Adipocyte (in vitro differentiated cells): ENCODE data around the gene PTAR1.
"Not testable (repeated sequence)": the region's sequence is repeated elsewhere in the genome, so short reads cannot be mapped to it uniquely, and the experiment has no call there.

Experiments
- DNase-seq: peaks from one replicate; pipeline ENCODE4 v3.0.0-alpha.2; 2015; ENCODE audit warnings: low read depth
- H3K27me3 ChIP-seq: replicated peaks from 2 replicates; pipeline ENCODE4 v1.7.0; 2013; ENCODE audit warnings: mild to moderate bottlenecking, low read length, moderate library complexity; ENCODE audit not compliant: control insufficient read depth, insufficient read depth
- H3K36me3 ChIP-seq: 2 replicates; pipeline ENCODE4 v1.7.0; 2013; ENCODE audit warnings: low read length, mild to moderate bottlenecking, moderate library complexity; ENCODE audit not compliant: control insufficient read depth, insufficient read depth, severe bottlenecking
- H3K4me1 ChIP-seq: 2 replicates; pipeline ENCODE4 v1.7.0; 2013; ENCODE audit warnings: mild to moderate bottlenecking, low read length, moderate library complexity; ENCODE audit not compliant: control insufficient read depth, insufficient read depth
- H3K4me3 ChIP-seq: 2 replicates; pipeline ENCODE4 v1.7.0; 2013; ENCODE audit warnings: mild to moderate bottlenecking, low read length, moderate library complexity
- H3K9ac ChIP-seq: 2 replicates; pipeline ENCODE4 v1.7.0; 2013; ENCODE audit warnings: mild to moderate bottlenecking, low read length, moderate library complexity
- H3K9me3 ChIP-seq: 2 replicates; pipeline ENCODE4 v1.7.0; 2013; ENCODE audit warnings: mild to moderate bottlenecking, low read length, moderate library complexity; ENCODE audit not compliant: control insufficient read depth

The PTAR1 gene

DNA sequence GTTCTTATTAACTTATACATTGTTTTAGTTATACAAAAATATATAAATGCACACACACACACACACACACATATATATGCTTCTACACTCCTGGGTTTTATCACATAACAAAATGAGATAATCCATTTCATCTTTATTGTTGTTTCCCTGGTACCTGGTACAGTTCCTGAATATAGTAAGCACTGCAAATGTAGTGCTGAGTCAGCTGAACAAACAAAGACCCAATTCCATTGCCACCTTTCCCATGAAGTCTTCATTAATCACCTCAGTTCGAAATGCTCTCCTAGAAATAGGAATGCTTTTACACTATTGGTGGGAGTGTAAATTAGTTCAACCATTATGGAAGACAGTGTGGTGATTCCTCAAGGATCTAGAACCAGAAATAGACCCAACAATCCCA lies 13.4 kb upstream of the PTAR1 start:
- H3K4me1 ChIP-seq, result peaks cover 26% of the 10 kb centered on the region
- H3K36me3 ChIP-seq, result no peaks in the 10 kb centered on the region
- H3K4me3 ChIP-seq, result no peak overlapping the region
- H3K9ac ChIP-seq, result no peak overlapping the region
- DNase-seq, result no peak
- no peaks in the 10 kb centered on the region for H3K27me3 ChIP-seq
- no peaks in the 10 kb centered on the region for H3K9me3 ChIP-seq

DNA sequence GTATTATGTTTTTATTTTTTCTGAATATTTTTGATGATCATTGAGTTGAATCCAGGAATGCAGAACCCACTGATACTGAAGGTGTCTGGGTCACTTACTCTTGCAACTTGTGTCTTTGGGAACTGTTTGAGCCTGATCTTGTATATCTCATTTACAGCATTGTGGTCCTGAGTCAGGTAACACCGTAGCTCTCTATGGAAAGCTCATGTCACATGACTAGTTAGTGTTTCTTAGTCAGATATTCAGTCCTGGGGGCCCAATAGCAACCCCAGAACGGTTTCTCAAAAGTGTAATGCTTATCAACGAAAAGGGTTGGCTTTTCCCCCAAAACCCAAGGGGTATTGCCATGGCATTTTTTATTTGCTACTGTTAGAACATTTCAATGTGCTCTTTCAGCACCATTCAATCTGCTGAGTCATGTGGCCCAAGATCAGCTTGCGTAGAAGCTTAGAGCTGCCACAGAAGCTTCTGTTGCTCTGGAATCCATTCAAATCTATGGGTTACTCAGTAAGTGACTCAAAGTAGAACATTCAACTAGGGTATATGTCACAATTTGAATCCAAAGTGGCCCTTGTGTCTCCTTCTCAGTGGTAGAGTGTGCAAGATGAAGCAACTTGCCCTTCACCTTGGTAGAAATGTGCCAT lies 12.1 kb upstream of the PTAR1 start:
- no peak overlapping the region for H3K4me3 ChIP-seq
- peak; percentile 74 for DNase-seq
- no peaks in the 10 kb centered on the region for H3K27me3 ChIP-seq
- no peaks in the 10 kb centered on the region for H3K36me3 ChIP-seq
- no peaks in the 10 kb centered on the region for H3K9me3 ChIP-seq
- H3K4me1 ChIP-seq, result peaks cover 38% of the 10 kb centered on the region
- H3K9ac ChIP-seq, result no peak overlapping the region

GRCh38 chr9:69768716-69769115 lies 8.9 kb upstream of the PTAR1 start:
- peak overlapping the region; percentile 48 for H3K4me3 ChIP-seq
- H3K27me3 ChIP-seq, result no peaks in the 10 kb centered on the region
- no peaks in the 10 kb centered on the region for H3K36me3 ChIP-seq
- peak; percentile 50 for DNase-seq
- H3K9me3 ChIP-seq, result no peaks in the 10 kb centered on the region
- H3K4me1 ChIP-seq, result peaks cover 38% of the 10 kb centered on the region
- peak overlapping the region; percentile 31 for H3K9ac ChIP-seq

GRCh38 chr9:69768101-69768500 lies 8.3 kb upstream of the PTAR1 start:
- DNase-seq, result peak; percentile 26
- H3K4me3 ChIP-seq, result peak overlapping the region; percentile 48
- no peaks in the 10 kb centered on the region for H3K9me3 ChIP-seq
- H3K36me3 ChIP-seq, result no peaks in the 10 kb centered on the region
- H3K27me3 ChIP-seq, result no peaks in the 10 kb centered on the region
- H3K9ac ChIP-seq, result peak overlapping the region; percentile 31
- H3K4me1 ChIP-seq, result peaks cover 38% of the 10 kb centered on the region

- not testable (repeated sequence) for H3K27me3 ChIP-seq, DNase-seq, H3K36me3 ChIP-seq, H3K9me3 ChIP-seq, H3K9ac ChIP-seq, H3K4me3 ChIP-seq
- H3K4me1 ChIP-seq, result peaks cover 34% of the 10 kb centered on the region
Measured at GRCh38 chr9:69763862-69764261, 4.1 kb upstream of the PTAR1 start.

- Histone ChIP-seq H3K4me3 (no peak overlapping the region), H3K4me1 (peaks cover 32% of the 10 kb centered on the region), H3K36me3 (no peaks in the 10 kb centered on the region), H3K27me3 (no peaks in the 10 kb centered on the region), H3K9me3 (no peaks in the 10 kb centered on the region), H3K9ac (no peak overlapping the region)
- DNase-seq, result peak; percentile 59
Measured at GRCh38 chr9:69762527-69762926, 2.7 kb upstream of the PTAR1 start.

DNA sequence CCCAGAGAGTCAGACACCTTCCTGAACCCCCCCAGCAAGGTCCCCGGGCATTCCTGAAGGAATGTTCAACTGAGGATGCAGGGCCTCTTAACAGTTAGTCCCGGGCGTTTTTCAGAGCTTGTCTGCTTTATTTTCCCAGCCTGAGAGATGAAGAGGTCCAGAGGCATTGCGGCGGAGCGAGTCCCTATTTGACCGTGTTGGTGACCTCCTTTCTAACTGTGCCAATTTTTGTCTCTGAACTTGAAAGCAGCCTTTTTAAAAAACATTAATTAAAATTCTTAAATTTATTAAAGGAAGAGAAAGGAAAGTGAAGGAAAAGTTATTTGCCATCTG lies 433 bp upstream of the PTAR1 start:
- no peaks in the 10 kb centered on the region for H3K36me3 ChIP-seq
- no peaks in the 10 kb centered on the region for H3K9me3 ChIP-seq
- H3K4me3 ChIP-seq, result peak overlapping the region; percentile 100
- H3K27me3 ChIP-seq, result no peaks in the 10 kb centered on the region
- peaks cover 27% of the 10 kb centered on the region for H3K4me1 ChIP-seq
- no peak for DNase-seq
- H3K9ac ChIP-seq, result peak overlapping the region; percentile 99

- peak; percentile 48 for DNase-seq
- H3K27me3 ChIP-seq, result no peaks in the 10 kb centered on the region
Measured at GRCh38 chr9:69759021-69759420, 790 bp downstream of the PTAR1 start.

DNA sequence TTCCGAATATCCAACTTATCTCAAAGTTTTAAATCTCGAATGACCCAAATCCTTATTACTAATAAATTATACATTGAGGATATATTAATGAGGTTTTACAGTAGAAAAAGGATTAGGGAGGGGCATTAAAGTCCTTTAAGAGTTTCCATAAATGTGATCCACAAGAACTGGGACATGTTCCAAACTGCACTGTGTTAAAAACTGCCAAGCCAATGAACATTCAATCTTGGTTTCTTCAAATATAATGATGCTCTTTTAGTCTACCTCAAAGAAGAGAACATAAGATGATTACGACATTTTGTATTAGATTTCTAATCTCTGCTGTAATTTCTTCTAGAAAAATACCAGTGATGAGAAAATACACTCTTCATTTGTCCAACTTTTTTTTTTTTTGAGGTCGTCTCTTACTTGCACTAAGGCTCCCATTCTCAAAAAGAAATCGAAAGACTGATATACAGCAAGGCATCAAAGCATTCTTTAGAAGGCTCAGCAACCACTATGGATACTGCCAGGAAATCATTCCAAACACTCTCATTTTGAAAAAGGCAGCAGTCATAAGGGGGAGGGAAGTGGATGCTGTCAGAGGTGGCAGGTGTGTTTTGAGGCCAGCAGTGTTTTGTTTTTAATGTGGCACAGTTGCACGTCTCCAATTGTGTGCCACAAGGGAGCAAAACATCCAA lies 1.7 kb downstream of the PTAR1 start:
- DNase-seq, result peak; percentile 52
- peak overlapping the region; percentile 41 for H3K9ac ChIP-seq
- H3K4me1 ChIP-seq, result peaks cover 27% of the 10 kb centered on the region
- H3K4me3 ChIP-seq, result peak overlapping the region; percentile 100
- no peaks in the 10 kb centered on the region for H3K27me3 ChIP-seq
- no peaks in the 10 kb centered on the region for H3K9me3 ChIP-seq
- H3K36me3 ChIP-seq, result peaks cover 3% of the 10 kb centered on the region

More at GRCh38 chr9:69759021-69759420, 790 bp downstream of the PTAR1 start:
- H3K9ac ChIP-seq, result peak overlapping the region; percentile 99
- no peaks in the 10 kb centered on the region for H3K36me3 ChIP-seq
- peak overlapping the region; percentile 100 for H3K4me3 ChIP-seq
- no peaks in the 10 kb centered on the region for H3K9me3 ChIP-seq
- peaks cover 27% of the 10 kb centered on the region for H3K4me1 ChIP-seq

DNA sequence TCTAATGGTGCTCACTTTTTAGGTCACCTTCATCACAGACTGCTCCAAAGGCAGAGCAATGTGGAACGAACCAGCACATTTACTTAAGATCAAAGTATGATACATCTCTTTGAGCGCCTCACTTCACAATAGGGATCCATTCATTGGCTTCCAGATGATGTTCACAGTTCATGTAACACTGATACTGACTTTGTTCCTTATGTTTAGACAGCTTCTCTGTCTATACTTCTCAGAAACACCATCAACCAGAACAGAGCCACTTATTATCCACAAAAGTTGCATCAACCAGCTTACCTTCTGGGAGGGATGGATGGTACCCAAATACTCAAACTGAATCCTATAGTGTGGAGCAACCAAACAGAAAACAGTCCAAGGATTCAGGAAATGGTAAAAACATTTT lies 4.6 kb downstream of the PTAR1 start:
- H3K4me1 ChIP-seq, result peaks cover 27% of the 10 kb centered on the region

GRCh38 chr9:69753830-69754229 lies 6.0 kb downstream of the PTAR1 start:
- Histone ChIP-seq H3K9ac (no peak overlapping the region), H3K4me3 (no peak overlapping the region), H3K36me3 (peaks cover 20% of the 10 kb centered on the region), H3K27me3 (no peaks in the 10 kb centered on the region), H3K4me1 (peaks cover 29% of the 10 kb centered on the region), H3K9me3 (no peaks in the 10 kb centered on the region)
- no peak for DNase-seq

More for the DNA sequence above, 4.6 kb downstream of the PTAR1 start:
- Histone ChIP-seq H3K27me3 (no peaks in the 10 kb centered on the region), H3K36me3 (peaks cover 8% of the 10 kb centered on the region), H3K9me3 (no peaks in the 10 kb centered on the region), H3K9ac (no peak overlapping the region), H3K4me3 (no peak overlapping the region)
- DNase-seq, result no peak
